Psoas muscle (tissue), 8 donors: ENCODE data around the gene CILP2. TPM values are rescaled to one million over a fixed set of nuclear protein-coding genes. Genes with fewer than 3 reads are reported as not detected.
A peak's percentile ranks its signal among the peaks of the same experiment; 100 is the strongest.

ENCODE experiments used
- ATAC-seq, 4 donors: fragments of 200-7000 bp; cut with Tn5 transposase; one replicate each; pipeline ENCODE4 v1.9.1; 2020; ENCODE audit warnings: moderate library complexity in 3 of 4, mild to moderate bottlenecking in 2 of 4
- DNase-seq, 2 donors: peaks; one replicate each; pipeline ENCODE4 v3.0.0-alpha.2; 2020
- H3K27ac ChIP-seq: fragments of 200-600 bp; one replicate; pipeline ENCODE4 v1.8.0; 2022
- H3K27me3 ChIP-seq, 3 donors: fragments of 200-600 bp in 1 of 3; one replicate each; pipeline versions ENCODE4 v1.6.1 to v1.8.0; 2013 to 2022; ENCODE audit warnings: low read length in 2 of 3, mild to moderate bottlenecking in 2 of 3, moderate library complexity in 1 of 3; ENCODE audit not compliant: insufficient read depth in 3 of 3
- H3K36me3 ChIP-seq, 2 donors: fragments of 200-600 bp in 1 of 2; one replicate each; pipeline versions ENCODE4 v1.6.1 to v1.8.0; 2013 to 2022; ENCODE audit warnings: low read depth in 1 of 2, mild to moderate bottlenecking in 1 of 2, moderate library complexity in 1 of 2; ENCODE audit not compliant: insufficient read depth in 1 of 2
- H3K4me1 ChIP-seq: fragments of 200-600 bp; one replicate; pipeline ENCODE4 v1.8.0; 2022
- H3K4me3 ChIP-seq: fragments of 200-600 bp; one replicate; pipeline ENCODE4 v1.8.0; 2022; ENCODE audit warnings: mild to moderate bottlenecking
- H3K9me3 ChIP-seq: fragments of 200-600 bp; one replicate; pipeline ENCODE4 v1.8.0; 2022
- WGBS, 3 donors: extraction: QIAGEN DNeasy Blood & Tissue Kit; methylation state at CpG; one replicate each; pipeline versions ENCODE4 v1.1.6 to v1.1.7; 2013; 5-methylcytosine and 5-hydroxymethylcytosine counted together
- intact Hi-C, 2 donors: fragments of 100-400 bp; cut with DNase I; formaldehyde crosslinking; loops; one replicate each; pipeline versions ENCODE4 v1.11.0 to v1.14.2; 2022
- polyA plus RNA-seq, 3 donors: library from polyadenylated mRNA; stranded (reverse); fragments of 200-250 nt; gene quantifications; one replicate each; pipeline ENCODE4 v1.2.3, GENCODE V29; 2013
- total RNA-seq, 4 donors: library from RNA; stranded (reverse); fragmentation: NEBNext Ultra II Directional in 2 of 4; extraction: Animal tissue kit (Norgen Biotek cat#: 25700) in 2 of 4; gene quantifications; one replicate each; pipeline versions ENCODE4 v1.2.1 to v1.2.4, GENCODE V29; 2021 to 2023
- TF ChIP-seq, protein P1 (sequence below): fragments of 200-600 bp; IDR thresholded peaks from one replicate; pipeline ENCODE4 v1.8.0; 2022; ENCODE audit warnings: antibody characterized with exemption
- donor health status: healthy with polysubstance abuse.
- donor health status: DM: no; HTN: no; CAD: no; lungs with moderate emphysema.
- donor health status: Bipolar disorder and iron deficiency.
- donor health status: healthy.
- donor health status: DM: yes; HTN: yes; CAD: no.
- donor health status: DM: no; HTN: no; CAD: no.
- donor health status: DM: no; HTN: no; CAD: no.
- donor health status: DM: yes; HTN: yes; CAD: no.

Gene CILP2
- total and polyA plus RNA-seq, 7 donors, result 0.03 TPM; not detected in 6

DNA sequence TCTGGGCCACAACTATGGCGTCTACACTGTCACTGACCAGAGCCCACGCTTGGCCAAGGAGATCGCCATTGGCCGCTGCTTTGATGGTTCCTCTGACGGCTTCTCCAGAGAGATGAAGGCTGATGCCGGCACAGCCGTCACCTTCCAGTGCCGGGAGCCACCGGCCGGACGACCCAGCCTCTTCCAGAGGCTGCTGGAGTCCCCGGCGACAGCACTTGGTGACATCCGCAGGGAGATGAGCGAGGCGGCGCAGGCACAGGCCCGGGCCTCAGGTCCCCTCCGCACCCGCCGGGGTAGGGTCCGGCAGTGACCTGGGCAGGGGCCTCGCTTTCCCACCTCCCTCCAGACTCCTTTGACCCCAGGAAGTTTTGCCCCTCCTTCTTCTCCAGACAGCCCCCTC is 7.6 kb downstream of the CILP2 start:
- ATAC-seq, result no peak
- no peak overlapping the region for H3K4me3 ChIP-seq
- TF ChIP-seq, protein P1, sequence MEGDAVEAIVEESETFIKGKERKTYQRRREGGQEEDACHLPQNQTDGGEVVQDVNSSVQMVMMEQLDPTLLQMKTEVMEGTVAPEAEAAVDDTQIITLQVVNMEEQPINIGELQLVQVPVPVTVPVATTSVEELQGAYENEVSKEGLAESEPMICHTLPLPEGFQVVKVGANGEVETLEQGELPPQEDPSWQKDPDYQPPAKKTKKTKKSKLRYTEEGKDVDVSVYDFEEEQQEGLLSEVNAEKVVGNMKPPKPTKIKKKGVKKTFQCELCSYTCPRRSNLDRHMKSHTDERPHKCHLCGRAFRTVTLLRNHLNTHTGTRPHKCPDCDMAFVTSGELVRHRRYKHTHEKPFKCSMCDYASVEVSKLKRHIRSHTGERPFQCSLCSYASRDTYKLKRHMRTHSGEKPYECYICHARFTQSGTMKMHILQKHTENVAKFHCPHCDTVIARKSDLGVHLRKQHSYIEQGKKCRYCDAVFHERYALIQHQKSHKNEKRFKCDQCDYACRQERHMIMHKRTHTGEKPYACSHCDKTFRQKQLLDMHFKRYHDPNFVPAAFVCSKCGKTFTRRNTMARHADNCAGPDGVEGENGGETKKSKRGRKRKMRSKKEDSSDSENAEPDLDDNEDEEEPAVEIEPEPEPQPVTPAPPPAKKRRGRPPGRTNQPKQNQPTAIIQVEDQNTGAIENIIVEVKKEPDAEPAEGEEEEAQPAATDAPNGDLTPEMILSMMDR, result no peak
- H3K27ac ChIP-seq, result no peak overlapping the region
- peaks cover 2% of the 10 kb centered on the region for H3K4me1 ChIP-seq
- no peaks in the 10 kb centered on the region for H3K36me3 ChIP-seq
- intact Hi-C loops, result no loop called here
- 91 to 94% (median 94%) methylated on average over 20 to 23 of the region's 23 CpGs for WGBS, 3 donors
- H3K9me3 ChIP-seq, result no peaks in the 10 kb centered on the region
- H3K27me3 ChIP-seq, result peaks cover 0 to 73% (median 29%) of the 10 kb centered on the region in 3 donors
- no peak for DNase-seq

DNA sequence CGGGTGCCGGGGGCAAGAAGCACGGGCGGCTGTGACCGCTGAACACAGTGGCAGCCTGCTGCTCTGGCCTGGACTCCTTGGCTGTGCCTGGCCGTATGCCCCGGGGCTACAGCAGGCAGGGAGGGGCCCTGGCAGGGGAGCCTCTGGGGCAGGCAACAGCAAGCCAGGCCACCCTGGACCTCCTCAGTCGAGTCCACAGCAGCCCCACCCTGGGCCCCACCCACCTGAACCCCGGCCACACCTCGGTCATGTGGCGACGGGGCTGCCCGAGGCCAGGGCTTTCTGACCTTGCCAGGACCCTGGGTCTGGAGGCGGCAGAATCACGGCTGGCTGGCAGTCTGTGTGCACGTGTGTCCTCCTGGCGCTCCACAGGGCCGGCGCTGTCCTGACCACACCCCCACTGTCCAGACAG is 8.7 kb downstream of the CILP2 start:
- Histone ChIP-seq H3K27ac (no peak overlapping the region), H3K36me3 (no peaks in the 10 kb centered on the region), H3K9me3 (no peaks in the 10 kb centered on the region), H3K4me3 (no peak overlapping the region), H3K4me1 (no peaks in the 10 kb centered on the region), H3K27me3 (peaks cover 0 to 66% (median 22%) of the 10 kb centered on the region in 3 donors)
- WGBS, 3 donors, result 29 to 47% (median 34%) methylated on average over 15 to 19 of the region's 19 CpGs
- TF ChIP-seq, protein P1, result no peak
- DNase-seq (no peak), ATAC-seq (peak in 1 of 4 donors; percentile 4)
- intact Hi-C loops, result no loop called here

DNA sequence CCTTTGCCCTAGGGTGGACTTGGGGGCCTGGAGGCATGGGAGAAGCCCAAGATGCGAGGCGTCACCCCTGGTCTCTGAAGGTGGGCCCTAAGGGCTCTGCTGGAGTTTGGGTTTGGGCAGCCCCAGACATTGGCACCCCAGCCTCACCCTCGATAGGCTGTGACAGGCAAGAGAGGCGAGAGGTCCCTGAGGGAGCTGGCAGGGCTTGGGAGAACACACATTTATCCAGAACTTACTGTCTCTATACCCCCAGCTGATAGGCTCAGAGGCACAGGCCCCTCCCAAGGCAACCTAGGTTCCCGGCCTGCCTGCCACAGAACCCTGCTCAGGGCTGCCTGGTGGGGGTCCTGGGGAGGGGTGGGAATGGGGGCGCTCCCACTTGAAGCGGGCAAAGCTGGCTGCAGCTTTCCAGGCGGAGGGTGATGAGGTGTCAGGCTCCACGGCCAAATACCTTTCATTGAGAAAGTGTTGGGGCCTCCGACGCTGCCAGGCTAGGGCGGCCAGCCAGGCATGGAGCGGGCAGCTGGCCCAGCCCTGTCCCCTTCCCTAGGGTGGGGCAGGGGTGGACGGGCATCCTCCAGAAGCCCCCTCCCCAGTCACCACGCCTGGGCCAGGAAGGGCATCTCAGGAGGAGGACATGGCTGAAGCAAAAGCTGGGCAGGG is 9.7 kb downstream of the CILP2 start:
- Histone ChIP-seq H3K9me3 (no peaks in the 10 kb centered on the region), H3K27me3 (peaks cover 0 to 56% (median 18%) of the 10 kb centered on the region in 3 donors), H3K36me3 (no peaks in the 10 kb centered on the region), H3K4me3 (no peak overlapping the region), H3K27ac (no peak overlapping the region), H3K4me1 (no peaks in the 10 kb centered on the region)
- 48 to 59% (median 51%) methylated on average over 15 of the region's 15 CpGs for WGBS, 3 donors
- DNase-seq (no peak), ATAC-seq (no peak)
- TF ChIP-seq, protein P1, result no peak
- intact Hi-C loops, result no loop called here

DNA sequence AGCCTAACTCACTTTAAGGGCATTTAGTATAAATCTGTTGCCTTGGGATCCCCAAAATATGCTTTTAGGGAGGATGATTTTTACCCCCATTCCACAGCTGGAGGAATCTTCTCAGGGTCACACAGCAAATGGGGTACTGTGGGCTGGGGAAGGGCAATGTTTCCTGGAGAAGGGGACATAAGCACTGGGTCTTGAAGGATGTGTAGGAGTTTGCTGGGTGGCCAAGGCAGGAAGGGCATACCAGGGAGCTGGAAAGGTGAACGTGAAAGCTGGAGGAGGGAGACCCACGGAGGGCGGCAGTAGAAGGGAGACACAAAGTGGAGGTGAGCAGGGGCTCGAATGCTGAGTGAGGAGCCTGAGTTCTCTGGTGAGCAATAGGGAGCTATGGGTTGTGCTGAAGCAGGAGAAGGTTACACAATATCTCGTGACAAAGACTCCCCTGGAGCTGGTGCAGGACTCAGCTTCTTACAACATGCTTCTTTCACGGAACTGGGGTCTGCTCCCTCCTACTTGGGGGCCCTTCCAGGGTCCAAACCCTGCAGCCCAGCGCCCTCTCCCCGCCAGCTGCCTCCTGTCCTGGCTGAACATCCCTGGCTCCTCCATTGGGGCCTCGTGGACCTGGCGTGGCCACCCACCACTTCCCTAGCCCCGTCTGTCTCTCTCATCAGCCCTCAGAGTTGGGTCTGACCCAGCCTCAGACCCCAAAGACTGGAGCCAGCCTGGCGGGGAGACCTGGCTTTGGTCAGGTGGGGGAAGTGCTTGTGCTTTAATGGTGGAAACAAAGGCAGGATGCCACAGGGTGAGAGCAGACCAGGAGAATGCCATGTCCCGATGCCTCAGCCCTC is 11.1 kb downstream of the CILP2 start:
- ATAC-seq (no peak), DNase-seq (no peak)
- TF ChIP-seq, protein P1, result no peak
- intact Hi-C loops, result no loop called here
- H3K4me3 ChIP-seq, result no peak overlapping the region
- no peaks in the 10 kb centered on the region for H3K36me3 ChIP-seq
- H3K27me3 ChIP-seq, result peaks cover 0 to 45% (median 16%) of the 10 kb centered on the region in 3 donors
- 49 to 56% (median 56%) methylated on average over 13 of the region's 13 CpGs for WGBS, 3 donors
- no peak overlapping the region for H3K27ac ChIP-seq
- no peaks in the 10 kb centered on the region for H3K4me1 ChIP-seq
- H3K9me3 ChIP-seq, result no peaks in the 10 kb centered on the region
